Measurements from ENCODE around the gene TMEM273. TPM values are rescaled to one million over a fixed set of nuclear protein-coding genes. Genes with fewer than 3 reads are reported as not detected.

The TMEM273 gene
- total and polyA plus RNA-seq, 8 donors: 0.89 to 72.9 (median 5.9) TPM

- H3K27me3 ChIP-seq: peaks cover 0 to 12% (median 0%) of the 10 kb centered on the region in 3 donors
- H3K4me1 ChIP-seq: no peaks in the 10 kb centered on the region
- no peak for TF ChIP-seq EP300 (IDR thresholded peaks at IDR 0.05)
- TF ChIP-seq POLR2AphosphoS5 (IDR thresholded peaks at IDR 0.05): no peak
- no peak for TF ChIP-seq CTCF (IDR thresholded peaks at IDR 0.05)
- no peak for TF ChIP-seq POLR2A (IDR thresholded peaks at IDR 0.05)
- WGBS, 5 donors: 22 to 44% (median 33%) methylated on average over 1 of the region's 1 CpG
- no peaks in the 10 kb centered on the region for H3K9me3 ChIP-seq
- no peak for DNase-seq
- no peaks in the 10 kb centered on the region for H3K36me3 ChIP-seq
- H3K27ac ChIP-seq: no peak overlapping the region
- H3K4me3 ChIP-seq: no peak overlapping the region
- intact Hi-C loops (cut with DNase I; ENCODE audit: low total_unique reads): no loop called here
These were observed 24.6 kb upstream of the TMEM273 start for GRCh38 chr10:49212783-49213182.

DNA sequence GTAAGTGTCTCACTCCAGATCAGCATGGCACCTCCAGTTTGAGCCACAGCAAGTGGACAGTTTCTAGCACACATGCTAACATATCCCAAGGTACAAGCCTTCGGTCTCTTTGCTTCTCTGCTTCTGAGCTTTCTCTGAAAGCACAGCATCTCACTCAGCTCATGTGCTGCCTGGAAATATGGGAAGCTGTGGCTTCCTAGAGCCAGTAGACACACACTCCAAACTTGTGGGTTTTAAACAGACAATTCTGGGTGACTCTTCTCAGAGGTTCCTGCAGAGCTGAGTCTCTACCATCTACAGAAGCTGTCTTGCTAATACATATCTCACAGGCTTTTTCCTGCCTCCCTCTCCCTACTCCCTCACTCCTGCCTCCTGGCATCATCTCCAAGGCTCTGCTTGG is 23.9 kb upstream of the TMEM273 start:
- no peak for DNase-seq
- Histone ChIP-seq H3K9me3 (no peaks in the 10 kb centered on the region), H3K27me3 (peaks cover 0 to 12% (median 0%) of the 10 kb centered on the region in 3 donors), H3K27ac (no peak overlapping the region), H3K4me1 (no peaks in the 10 kb centered on the region), H3K4me3 (no peak overlapping the region), H3K36me3 (no peaks in the 10 kb centered on the region)
- WGBS, 5 donors: 65 to 100% (median 91%) methylated on average over 1 of the region's 1 CpG
- TF ChIP-seq POLR2A (IDR thresholded peaks at IDR 0.05) (no peak), CTCF (IDR thresholded peaks at IDR 0.05) (no peak), EP300 (IDR thresholded peaks at IDR 0.05) (no peak), POLR2AphosphoS5 (IDR thresholded peaks at IDR 0.05) (no peak)
- intact Hi-C loops (cut with DNase I; ENCODE audit: low total_unique reads): no loop called here

GRCh38 chr10:49208996-49209395 is 20.8 kb upstream of the TMEM273 start:
- Histone ChIP-seq H3K27me3 (peaks cover 0 to 24% (median 0%) of the 10 kb centered on the region in 3 donors), H3K4me3 (no peak overlapping the region), H3K36me3 (no peaks in the 10 kb centered on the region), H3K4me1 (no peaks in the 10 kb centered on the region), H3K9me3 (no peaks in the 10 kb centered on the region), H3K27ac (no peak overlapping the region)
- TF ChIP-seq POLR2A (IDR thresholded peaks at IDR 0.05) (no peak), CTCF (IDR thresholded peaks at IDR 0.05) (no peak), EP300 (IDR thresholded peaks at IDR 0.05) (no peak), POLR2AphosphoS5 (IDR thresholded peaks at IDR 0.05) (no peak)
- 65 to 86% (median 78%) methylated on average over 2 of the region's 2 CpGs for WGBS, 5 donors
- no peak for DNase-seq
- intact Hi-C loops (cut with DNase I; ENCODE audit: low total_unique reads): no loop called here

- 62 to 75% (median 70%) methylated on average over 9 of the region's 9 CpGs for WGBS, 5 donors
- Histone ChIP-seq H3K36me3 (no peaks in the 10 kb centered on the region), H3K4me1 (no peaks in the 10 kb centered on the region), H3K27me3 (peaks cover 0 to 19% (median 0%) of the 10 kb centered on the region in 3 donors), H3K27ac (no peak overlapping the region), H3K4me3 (no peak overlapping the region), H3K9me3 (no peaks in the 10 kb centered on the region)
- intact Hi-C loops (cut with DNase I; ENCODE audit: low total_unique reads): no loop called here
- DNase-seq: no peak
- TF ChIP-seq POLR2A (IDR thresholded peaks at IDR 0.05) (no peak), CTCF (IDR thresholded peaks at IDR 0.05) (no peak), EP300 (IDR thresholded peaks at IDR 0.05) (no peak), POLR2AphosphoS5 (IDR thresholded peaks at IDR 0.05) (no peak)
These were observed 19.8 kb upstream of the TMEM273 start for GRCh38 chr10:49207936-49208487.

Data from stomach (tissue), 9 donors.